EL (cell line): ENCODE data around the gene TRA2B.

Source experiments
- DNase-seq: peaks from one replicate; pipeline ENCODE4 v3.0.0-alpha.2; 2016

The TRA2B gene

DNA sequence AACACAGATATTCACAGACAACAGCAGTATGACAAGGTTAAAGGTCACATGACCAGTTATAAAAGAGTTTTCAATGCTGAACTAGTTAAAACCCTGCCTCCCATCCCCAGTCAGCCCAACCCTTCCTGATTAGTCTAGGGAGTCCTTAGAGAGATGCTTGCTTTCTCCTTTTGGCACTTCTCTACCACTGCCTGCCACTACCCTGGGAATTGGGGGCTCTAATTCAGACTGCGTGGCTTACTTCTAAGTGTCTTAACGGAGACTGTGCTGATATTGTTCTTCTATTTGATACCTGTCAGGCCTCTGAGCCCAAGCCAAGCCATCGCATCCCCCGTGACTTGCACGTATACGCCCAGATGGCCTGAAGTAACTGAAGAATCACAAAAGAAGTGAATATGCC lies 11.7 kb upstream of the TRA2B start:
- DNase-seq = no peak

DNA sequence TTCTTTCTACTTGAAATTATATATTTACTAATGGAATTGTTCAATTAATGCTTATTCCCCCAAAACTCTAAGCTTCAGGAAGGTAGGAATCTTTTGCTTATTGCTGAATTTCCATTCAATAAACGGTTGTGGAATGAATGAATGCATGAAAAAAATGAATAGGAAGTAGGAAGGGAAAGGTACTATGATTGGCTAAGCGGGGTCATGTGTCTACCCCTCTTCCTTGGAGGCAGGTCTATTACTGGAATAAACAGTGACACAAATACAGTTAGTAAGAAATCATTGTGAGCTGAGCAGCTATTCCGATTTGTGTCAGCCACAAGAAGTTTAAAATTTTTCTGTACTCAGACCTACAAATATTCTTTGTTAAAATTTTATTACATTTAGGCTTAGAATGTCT lies 10.5 kb upstream of the TRA2B start:
- DNase-seq = no peak

DNA sequence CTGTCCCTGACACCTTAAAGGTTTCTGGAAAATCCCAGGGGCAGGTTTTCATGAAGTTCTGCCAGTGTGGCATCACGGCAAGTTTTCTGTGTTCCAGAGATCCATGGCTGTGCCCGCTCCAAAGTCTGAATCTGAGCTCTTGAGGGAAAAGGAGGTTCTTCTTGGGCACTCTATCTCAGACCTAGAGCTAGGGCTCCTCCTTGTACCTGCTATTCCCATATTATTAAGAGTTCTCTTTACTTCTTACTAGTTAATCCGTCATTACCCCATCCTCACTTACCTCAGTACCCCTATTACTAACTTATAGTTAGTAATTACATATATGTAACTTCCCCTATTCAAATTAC lies 5.9 kb upstream of the TRA2B start:
- no peak for DNase-seq

DNA sequence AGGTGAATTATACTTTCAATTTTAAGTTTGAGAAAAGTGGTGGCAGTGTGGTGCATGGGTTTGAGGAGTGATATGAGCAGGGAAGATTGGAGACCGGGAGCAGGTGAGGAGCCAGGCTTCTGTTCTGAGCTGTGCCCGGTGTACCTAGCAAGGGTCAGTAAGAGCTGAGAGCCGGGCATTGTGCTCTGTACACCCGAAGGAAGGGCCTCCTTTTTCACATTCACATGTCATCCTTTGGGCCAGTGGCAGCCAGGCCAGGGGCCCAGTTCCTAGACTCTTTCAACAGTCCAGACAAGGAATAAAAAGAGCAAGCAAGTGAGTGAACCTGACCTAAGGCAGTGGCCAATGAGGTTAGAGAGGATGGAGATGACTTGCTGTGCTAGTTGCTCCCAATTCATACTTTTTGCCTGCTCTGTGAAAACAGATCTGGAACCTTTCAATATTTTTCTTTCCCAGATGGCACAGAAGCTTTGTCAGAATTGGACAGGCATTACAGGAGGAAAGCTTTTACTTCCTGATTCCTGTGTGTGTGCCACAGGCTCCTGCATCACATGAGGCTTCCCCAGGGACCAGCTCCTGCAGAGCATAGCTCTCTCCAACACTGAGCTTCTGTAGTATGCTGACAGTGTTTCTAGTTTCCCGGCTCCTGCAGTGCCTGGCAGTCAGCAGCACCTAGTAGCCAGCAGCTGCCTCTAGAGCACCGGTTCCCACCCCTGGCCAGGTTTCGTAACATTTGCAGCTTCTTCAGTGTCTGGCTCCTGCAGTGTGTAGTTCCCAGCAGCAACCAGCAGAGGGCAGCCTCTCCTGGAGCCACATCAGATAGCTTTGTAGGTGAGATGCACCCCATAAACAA lies 5.3 kb upstream of the TRA2B start:
- peak; percentile 79 for DNase-seq

DNA sequence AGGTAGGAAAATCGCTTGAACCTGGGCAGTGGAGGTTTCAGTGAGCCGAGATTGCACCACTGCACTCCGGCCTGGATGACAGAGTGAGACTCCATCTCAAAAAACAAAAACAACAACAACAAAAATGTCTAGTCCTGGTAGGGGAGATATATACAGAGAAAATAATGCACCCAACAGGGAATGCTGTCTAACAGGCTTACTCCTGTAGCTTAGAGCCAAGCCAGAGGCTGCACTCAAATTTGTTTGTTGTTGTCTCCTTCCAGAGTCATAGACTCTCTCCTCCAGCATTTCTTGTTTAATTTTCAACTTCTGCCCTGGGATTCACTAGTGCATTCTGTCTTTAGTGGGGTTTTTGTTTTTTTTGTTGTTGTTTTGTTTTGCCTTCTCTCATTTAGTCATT lies 4.6 kb upstream of the TRA2B start:
- no peak for DNase-seq

DNA sequence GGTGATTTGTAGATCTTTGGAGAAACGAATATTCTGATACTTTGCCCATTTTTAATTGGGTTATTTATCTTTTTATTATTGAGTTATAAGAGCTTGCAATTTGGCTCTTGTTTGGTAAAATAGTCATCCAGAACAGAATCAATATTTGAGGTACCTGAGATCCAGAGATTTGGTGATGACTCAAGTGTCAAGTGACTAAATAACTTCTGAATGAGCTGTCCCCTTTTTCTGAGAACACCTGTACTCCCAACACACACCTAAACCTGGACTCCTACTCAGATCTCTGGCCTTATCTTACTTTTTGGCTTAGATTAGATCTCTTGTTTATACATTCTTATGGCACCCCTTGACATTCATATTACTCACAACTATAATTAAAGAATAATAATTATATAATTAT lies 3.1 kb upstream of the TRA2B start:
- DNase-seq = no peak

DNA sequence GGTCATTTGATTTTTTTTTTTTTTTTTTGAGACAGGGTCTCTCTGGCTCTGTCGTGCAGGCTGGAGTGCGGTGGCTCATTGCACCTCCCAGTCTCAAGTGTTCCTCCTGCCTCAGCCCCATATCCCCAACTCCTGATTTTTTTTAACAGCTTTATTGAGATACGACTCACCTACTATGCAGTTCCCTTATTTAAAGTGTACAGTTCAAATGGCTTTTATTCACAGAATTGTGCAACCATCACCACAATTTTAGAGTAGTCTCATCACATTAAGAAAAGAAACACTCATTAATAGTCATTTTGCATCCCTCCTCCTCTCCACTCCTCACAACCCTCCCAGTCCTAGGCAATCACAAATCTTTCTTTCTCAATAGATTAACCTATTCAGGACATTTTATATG lies 1.9 kb upstream of the TRA2B start:
- no peak for DNase-seq

DNA sequence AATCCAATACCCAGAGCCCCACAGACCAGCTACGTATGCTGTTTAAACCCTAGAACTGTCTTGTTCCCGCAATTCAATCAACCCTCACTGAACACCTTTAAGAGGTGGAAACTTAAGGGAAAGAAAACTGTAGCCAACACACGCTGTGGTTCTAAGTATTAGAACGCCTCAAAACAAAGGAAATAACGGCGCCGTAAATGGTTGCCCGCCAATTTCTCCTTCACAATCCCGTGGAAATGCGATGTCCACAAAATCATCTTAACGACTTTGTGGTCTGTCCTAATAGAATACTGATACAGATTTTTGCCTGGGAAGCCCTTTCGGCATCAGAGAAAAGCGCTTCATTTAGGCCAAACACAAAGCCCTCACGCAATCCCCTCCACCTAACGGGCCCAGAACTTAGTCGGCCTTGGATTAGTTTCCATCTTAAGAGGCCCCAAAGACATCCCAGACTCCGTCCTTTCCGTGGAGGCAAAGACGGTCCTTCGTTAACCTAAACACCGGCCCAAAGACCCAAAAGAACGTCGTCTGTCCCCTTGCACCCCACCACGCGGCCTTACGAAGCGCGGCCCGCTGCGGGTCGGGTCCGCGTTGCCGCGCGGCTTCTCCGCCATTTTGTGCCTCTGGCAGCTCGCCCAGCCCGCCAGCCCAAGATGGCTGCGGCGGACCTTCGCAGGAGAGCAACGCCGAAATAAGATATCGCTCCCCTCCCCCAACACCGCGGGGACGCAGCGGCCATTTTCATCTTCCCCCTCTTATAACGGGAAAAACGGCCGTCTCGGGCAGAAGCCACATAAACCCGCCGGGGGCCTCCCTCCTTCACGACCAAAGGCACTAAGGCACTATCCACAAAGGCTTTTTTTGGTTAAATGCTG lies 763 bp downstream of the TRA2B start:
- peak; percentile 87 for DNase-seq

DNA sequence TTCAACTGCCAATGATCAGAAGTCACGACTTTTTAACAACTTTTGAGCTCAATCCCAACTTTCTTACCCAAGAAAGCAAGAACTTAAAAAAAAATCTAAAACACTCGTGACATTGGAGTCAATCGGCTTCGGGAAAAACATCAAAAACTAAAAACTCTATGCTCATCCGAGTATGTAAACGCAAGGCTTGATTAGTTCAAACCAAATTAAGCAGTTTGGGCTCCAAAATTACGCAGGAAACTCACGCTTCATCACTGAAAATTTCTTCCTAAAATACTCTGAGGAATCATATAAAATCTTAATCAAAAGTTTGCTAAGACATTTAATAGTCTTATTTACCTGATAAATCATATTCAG lies 1.6 kb downstream of the TRA2B start:
- no peak for DNase-seq

DNA sequence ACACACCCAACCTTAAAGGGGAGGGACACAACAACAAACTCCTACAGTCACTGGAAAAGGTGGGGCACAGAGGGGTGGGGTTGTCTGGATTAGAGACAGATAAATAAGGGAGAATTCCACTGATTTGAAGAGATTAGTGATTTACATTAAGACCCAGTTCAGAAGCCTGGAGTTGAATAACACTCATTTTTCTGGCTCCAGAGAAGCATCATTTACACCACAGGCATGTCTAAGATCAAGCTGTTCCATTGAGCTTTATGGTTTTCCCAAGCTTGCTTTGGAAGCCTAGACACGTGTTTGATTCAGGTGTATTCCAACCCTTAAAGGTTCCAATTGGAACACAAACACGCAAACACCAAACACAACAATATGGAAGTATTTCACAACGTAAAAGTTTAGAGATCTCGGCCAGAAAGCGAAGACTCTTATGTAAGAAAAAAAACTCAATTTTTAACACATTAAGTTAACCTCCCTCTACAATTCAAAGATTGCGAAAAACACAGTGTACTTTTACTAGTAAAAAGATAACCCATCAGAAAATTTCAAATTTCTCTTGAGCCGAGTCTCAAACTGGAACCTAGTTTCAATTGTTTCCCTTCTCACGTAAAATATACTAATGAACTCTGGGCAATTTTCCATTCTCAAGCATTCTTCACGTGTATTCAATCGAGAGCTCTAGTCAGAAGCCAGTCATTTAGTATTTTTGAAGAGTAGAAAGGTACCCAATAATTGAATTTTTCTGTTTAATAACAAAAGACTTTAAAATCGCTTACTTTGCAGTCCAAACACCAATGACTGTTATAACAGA lies 2.1 kb downstream of the TRA2B start:
- DNase-seq = no peak

DNA sequence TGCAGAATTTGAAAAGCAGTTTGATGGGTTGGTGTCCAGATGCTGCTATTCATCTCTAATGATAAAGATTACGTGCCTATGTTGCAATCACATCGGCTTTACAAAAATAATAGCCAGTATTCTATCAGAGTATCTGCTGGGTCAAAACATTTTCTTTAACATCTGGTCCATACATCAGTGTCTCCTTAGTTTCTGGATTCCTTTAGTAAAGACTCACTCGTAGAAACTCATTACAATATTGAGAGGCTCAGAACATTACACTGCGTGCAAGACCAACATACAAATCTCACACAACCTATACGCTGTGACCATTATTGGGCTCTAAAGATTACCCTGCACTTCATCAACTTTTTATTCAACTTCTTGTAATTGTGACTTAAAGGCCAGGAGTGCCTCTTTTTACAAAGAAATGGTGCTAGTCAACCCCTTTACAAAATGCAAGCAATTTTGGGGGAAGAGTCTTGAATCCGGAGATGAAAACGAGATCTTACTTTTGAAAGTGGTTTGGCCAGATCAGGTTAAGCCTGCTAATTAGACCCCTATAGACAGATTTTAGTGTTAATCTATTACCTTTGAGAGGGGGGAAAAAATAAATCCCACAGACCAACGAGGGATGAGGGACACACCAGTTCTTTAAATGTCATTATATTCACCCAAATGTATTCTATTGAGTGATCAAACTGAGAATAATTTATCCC lies 2.9 kb downstream of the TRA2B start:
- peak; percentile 53 for DNase-seq

DNA sequence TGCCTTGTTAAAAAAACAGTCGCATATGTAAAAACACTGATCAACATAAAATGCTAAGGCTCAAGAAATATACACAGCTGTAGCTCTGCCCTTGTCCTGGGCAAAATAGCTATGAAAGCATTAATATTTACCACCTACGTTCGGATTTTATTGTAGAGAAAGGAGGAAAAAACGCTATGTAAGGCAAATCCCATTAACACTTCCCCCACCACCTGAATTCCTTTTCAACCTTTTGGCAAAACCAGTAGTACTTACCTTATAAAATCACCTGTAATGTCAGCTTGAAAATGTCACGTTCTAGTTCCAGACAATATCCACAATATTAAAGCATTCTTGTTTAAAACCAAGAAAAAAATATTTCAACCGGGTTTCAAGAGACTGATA lies 3.6 kb downstream of the TRA2B start:
- DNase-seq = no peak

DNA sequence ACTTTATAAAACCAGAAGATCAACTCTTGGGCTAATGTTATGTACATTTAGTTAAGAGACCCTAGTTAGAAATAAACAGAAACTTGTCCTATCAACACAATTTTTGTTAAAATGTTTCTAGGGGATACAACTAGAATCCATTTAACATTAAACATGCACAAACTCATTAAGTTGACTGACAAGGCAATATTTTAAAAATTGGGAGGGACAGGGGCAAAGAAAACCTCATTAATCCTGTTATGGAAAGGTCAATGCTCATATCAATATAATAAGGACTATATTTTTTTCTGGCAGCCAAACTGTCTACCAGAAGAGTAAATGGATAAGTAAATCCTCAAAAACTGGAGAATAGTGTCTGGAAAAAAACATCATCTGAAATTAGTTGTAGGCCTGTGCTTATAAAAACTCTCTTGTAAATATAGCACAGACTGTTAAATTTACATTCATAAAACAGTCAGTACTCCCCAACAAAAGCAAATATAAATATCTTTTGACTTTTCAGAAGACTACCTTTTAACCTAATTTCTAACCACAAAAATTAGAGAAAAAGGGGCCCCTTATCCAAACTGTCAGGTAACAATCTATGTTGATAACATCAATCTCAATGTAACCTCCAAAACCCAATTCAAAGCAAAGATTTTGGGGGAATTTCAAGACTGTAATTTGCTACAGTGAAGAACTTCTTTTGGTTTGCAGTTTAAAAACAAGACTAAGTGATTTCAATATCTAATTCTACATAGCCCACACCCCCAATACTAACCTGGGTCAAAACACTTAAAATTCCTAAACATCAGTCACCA lies 4.2 kb downstream of the TRA2B start:
- DNase-seq = no peak

DNA sequence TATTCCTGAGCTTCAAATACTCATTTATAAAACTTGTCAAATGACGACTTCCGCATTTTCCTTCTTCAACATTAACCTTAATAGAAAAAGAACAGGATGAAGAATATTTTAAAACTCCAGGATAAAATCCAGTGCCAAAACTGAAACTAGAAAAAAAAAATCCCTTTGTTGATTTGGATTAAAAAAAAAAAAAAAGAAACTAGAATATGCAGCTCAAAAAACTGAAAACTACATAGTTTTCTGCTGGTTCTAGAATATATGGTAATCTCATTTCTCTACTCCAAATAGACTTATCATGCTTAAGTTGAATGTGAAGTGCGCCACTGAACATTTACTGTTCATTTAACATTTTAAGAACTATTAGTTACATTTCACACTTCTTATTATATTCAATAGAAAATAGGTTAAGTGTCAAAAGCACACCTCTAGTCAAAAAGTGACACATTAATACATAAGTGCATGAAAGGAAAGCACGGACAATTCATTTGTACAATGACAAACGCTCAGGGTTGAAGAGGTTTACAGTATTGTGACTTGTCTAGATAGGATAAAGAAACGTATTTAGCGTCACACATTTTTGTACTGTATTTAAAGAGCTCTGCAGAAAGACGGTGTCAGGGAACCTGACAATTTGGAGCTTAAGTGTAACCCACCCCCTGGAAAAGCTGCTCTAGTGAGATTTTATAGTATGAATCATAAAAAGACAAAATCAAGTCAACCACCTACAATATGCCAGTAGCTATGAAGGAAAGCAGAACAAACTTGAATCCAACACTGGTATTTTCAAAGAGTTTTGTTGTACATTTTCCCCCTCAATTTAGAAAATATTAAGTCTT lies 5.8 kb downstream of the TRA2B start:
- DNase-seq = no peak

DNA sequence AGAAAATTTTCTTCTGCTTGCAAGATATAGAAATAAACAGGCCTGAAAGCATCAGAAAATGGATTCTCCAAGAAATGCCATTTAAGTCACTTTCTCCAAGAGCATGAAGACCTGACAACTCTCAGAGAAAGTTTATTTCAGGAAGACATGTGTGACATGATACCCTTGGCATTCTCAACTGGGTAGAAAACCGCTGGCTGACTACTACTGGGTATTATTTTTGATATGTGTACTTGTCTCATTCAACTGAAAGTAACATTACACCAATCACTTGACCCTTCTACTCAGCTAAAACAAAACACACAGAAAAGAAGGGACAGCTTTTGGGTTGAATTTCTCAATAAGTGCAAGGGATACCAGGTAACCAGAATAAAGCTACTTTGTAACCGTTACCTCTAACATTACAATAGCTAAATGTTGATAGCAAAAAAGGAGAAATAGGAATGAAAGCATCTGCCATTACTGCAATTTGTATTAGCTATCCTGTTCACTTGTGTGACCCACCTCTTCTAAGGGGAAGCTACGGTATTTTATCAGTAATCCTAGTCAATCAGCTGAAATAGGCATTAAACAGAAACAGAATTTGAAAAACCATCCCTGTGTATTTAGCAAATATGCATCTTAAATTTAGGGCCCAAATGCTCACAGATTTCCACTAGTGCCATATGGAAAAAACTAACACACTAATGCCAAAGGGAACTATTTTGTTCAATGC lies 7.3 kb downstream of the TRA2B start:
- peak; percentile 54 for DNase-seq

DNA sequence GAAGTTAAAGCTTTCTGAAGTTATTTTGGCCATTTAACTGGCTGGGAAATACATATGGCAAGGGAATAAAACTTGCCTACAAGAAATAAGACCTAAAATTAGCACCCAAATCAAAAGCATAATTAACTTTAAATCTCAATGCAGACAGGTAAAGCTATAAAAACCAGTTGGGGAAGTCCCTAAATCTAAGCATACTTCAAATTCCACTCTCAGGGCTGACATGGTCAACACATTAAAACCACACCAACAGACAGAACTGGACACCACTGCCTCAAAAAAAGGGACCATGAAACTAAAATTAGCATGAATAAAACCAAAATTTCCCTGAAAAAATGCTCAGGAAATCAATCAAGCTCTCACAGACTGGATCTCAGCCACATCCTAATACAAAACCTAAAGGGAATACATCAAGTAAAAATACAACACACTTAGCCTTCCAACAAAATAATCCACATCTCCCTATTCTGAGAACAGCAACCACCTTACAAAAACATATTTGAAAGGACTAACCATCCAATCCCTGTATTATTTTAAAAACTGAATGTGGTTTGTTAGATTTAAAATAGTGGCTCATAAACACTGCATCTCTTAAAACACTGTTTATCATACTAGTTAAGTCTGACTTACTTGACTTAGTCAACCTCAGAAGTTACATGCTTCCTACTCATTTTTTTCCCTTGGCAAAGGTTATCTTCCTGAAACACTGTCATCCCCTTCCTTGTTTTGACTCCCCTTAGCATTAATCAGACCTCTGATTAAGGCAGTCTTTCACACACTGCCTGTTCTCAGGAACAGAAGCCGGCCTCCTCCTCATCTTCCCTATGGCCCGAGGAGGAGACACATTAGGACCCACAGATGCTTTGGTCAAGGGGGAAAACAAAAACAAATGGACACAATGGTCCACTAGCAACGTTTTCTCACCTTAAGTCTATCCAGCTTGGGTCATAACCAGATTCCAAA lies 8.3 kb downstream of the TRA2B start:
- DNase-seq = peak; percentile 55

DNA sequence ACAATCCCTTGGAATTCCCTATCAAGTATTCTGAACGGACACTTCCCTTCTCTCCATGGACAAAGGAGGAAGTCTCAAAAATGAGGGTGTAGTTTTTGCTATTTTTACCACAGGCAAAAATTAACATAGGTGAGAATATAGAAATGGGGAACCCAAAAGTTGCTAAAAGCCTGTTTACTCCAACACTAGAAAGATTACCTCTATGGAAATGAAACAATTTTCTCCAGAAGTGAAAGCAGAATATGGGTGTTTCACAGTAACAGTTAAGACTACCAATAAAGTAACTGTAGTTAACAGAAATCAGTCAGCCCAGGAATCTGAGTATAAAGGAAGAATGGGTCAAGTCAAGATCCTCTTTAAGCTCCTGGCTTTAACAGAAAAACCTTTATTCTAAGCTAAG lies 9.3 kb downstream of the TRA2B start:
- DNase-seq = no peak

DNA sequence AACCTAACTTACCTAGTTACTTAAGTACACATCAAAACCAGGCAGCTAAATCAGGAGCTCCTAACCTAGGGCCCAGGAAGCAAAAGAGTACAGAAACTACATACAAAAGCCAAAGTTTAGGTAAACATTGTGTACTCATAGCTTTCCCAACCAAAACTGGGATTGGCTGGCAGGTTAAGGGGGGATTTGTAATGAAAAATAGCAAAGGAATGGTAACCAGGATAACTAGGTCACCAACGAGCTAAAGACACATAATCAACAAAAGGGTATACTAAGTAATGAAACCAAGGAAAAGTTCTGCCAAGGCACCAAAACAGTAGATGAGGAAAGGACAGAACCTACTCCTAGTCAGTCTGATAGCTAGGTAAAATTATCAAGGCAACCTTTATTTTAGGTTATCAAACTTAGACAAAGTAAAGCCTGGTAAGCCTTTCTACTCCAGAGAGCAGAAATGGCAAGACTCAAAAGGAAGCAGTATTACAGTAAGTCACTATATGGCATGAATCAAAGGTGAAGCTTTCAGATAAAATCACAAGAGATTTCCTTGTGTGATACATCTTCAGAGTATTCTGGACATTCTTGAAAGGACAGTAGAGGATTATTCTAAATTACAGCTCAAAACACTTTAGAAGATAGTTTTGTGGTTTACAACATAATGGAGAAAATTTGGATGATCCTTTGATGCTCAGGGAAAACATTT lies 10.2 kb downstream of the TRA2B start:
- DNase-seq = no peak

DNA sequence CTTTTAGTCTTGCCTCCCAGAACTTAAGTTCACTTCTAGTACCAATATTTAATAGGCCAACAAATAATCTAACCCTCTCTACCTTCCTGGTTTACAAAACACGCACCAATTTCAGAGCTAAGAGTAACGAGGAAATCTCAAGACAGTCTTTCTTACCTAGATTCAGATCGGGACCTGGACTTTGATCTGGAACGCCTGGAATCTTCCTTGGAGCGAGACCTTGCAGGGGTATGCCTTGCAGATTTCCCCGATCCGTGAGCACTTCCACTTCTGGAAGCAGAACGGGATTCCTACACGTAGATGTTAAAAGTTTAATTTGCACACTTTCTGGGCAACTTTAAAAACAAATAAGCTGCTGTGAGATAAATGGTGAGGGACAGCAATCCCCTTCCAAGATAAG lies 11.4 kb downstream of the TRA2B start:
- no peak for DNase-seq
